Stomach (tissue), 4 donors: ENCODE data around the gene MFNG.
A peak's percentile ranks its signal among the peaks of the same experiment; 100 is the strongest.

Experiments
- EP300 ChIP-seq: sonication (generic); formaldehyde crosslinking; IDR thresholded peaks from one replicate; pipeline ENCODE4 v1.6.1; 2017; ENCODE audit warnings: antibody characterized with exemption
- TF ChIP-seq, protein P1 (sequence below), 7 experiments: fragments of 450-650 bp in 4 of 7; fragments of 200-600 bp in 3 of 7; sonication (generic) in 3 of 7; IDR thresholded peaks; one replicate each; pipeline ENCODE4 v1.5.1; 2016 to 2019; ENCODE audit warnings: antibody characterized with exemption in 7 of 7, control low read depth in 2 of 7, mild to moderate bottlenecking in 1 of 7

DNA sequence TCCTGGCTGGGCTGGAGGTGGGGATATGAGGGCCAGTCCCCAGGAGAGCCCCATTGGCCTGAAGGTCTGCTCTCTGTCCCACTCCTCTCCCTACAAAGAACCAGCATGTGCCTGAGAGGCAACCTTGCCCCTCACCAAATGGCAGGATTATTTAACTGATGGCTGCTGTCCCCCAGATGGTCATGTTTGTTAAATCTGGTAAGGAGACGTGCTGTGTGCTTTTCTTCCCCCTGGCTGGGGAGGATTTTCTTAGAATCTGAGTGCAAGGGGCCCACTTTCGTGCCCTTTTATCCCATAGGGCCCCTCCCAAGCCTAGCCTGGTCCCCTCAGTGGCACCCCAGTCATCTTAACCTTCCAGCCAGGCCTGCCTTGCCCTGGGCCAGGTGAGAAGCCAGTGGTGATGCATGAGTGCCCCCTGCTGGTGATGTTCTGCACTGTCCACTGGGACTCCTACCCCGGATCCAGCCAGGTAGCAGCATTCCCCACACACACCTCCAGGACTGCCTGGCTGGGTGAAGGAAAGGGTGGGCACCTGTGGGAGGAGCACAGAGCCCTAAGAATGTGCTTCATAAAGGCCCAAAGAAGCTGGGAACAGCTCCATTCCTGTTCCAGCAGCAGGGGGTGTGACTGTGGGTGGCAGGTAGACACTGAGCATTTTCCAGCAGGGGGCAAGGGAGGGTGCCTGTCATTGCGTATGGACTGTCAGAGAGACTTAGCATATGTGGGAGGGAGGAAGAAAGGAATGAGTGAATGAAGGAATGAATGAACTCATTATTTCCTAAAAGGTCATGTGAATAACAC lies 28.9 kb downstream of the MFNG start:
- TF ChIP-seq, protein P1, sequence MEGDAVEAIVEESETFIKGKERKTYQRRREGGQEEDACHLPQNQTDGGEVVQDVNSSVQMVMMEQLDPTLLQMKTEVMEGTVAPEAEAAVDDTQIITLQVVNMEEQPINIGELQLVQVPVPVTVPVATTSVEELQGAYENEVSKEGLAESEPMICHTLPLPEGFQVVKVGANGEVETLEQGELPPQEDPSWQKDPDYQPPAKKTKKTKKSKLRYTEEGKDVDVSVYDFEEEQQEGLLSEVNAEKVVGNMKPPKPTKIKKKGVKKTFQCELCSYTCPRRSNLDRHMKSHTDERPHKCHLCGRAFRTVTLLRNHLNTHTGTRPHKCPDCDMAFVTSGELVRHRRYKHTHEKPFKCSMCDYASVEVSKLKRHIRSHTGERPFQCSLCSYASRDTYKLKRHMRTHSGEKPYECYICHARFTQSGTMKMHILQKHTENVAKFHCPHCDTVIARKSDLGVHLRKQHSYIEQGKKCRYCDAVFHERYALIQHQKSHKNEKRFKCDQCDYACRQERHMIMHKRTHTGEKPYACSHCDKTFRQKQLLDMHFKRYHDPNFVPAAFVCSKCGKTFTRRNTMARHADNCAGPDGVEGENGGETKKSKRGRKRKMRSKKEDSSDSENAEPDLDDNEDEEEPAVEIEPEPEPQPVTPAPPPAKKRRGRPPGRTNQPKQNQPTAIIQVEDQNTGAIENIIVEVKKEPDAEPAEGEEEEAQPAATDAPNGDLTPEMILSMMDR (IDR thresholded peaks at IDR 0.05), result peak in 5 of 7 experiments; percentile 77 to 97 (median 86)
- no peak for TF ChIP-seq EP300
